OCI-LY3 (cell line): ENCODE data around the gene MX1.

Experiments
- H2AFZ ChIP-seq: fragments of 200-600, 300-600 bp; shearing (Covaris generic); 2 replicates; pipeline ENCODE4 v1.6.0; 2014; ENCODE audit warnings: antibody characterized with exemption, low read depth, low read length
- H3K27ac ChIP-seq: fragments of 200-600, 300-600 bp; sonication (generic); 2 replicates; pipeline ENCODE4 v1.5.1; 2014; ENCODE audit warnings: mild to moderate bottlenecking, low read length, moderate library complexity, mixed read lengths
- H3K27me3 ChIP-seq: fragments of 200-600, 300-600 bp; sonication (generic); 2 replicates; pipeline ENCODE4 v1.6.1; 2014; ENCODE audit warnings: low read depth, low read length, mixed read lengths
- H3K36me3 ChIP-seq: fragments of 200-600, 300-600 bp; sonication (generic); replicated peaks from 2 replicates; pipeline ENCODE3; 2014; ENCODE audit warnings: low read depth, low read length, mixed read lengths
- H3K4me1 ChIP-seq: fragments of 300-600, 200-600 bp; sonication (generic); 2 replicates; pipeline ENCODE4 v1.6.1; 2014; ENCODE audit warnings: low read length, mixed read lengths
- H3K4me2 ChIP-seq: fragments of 200-600, 300-600 bp; sonication (generic); 2 replicates; pipeline ENCODE4 v1.6.1; 2014; ENCODE audit warnings: low read length, mixed read lengths
- H3K4me3 ChIP-seq: fragments of 300-600, 200-600 bp; sonication (generic); 2 replicates; pipeline ENCODE4 v1.5.1; 2014; ENCODE audit warnings: antibody characterized with exemption, mild to moderate bottlenecking, low read length, moderate library complexity
- H3K79me2 ChIP-seq: fragments of 300-600, 200-600 bp; shearing (Covaris generic); 2 replicates; pipeline ENCODE4 v1.6.1; 2014; ENCODE audit warnings: mild to moderate bottlenecking, low read length, mixed read lengths
- H3K9ac ChIP-seq: fragments of 300-600, 200-600 bp; shearing (Covaris generic); 2 replicates; pipeline ENCODE4 v1.6.0; 2014; ENCODE audit warnings: mild to moderate bottlenecking, low read length, moderate library complexity
- H3K9me3 ChIP-seq: fragments of 200-600, 300-600 bp; shearing (Covaris generic); 2 replicates; pipeline ENCODE4 v1.6.1; 2014; ENCODE audit warnings: low read length, mixed read lengths; ENCODE audit not compliant: insufficient read depth
- H4K20me1 ChIP-seq: fragments of 200-600, 300-600 bp; sonication (generic); 2 replicates; pipeline ENCODE4 v1.6.1; 2016; ENCODE audit warnings: low read length, mixed read lengths; ENCODE audit not compliant: insufficient read depth
- EZH2phosphoT487 ChIP-seq: fragments of 200-600 bp; shearing (Covaris generic); IDR thresholded peaks from 2 replicates; pipeline ENCODE4 v1.6.1; 2018; ENCODE audit warnings: antibody characterized with exemption, mixed run types, low read depth
- TF ChIP-seq, protein P1 (sequence below): fragments of 200-600, 300-600 bp; sonication (generic); IDR thresholded peaks from 2 replicates; pipeline ENCODE4 v1.5.1; 2014; ENCODE audit warnings: antibody characterized with exemption, low read length, low read depth

MX1 gene

GRCh38 chr21:41490330-41490729 lies 64.3 kb downstream of the MX1 start:
- no peak overlapping the region for H3K4me3 ChIP-seq
- no peaks in the 10 kb centered on the region for H3K79me2 ChIP-seq
- H3K27ac ChIP-seq, result no peak overlapping the region
- no peaks in the 10 kb centered on the region for H4K20me1 ChIP-seq
- H3K9ac ChIP-seq, result no peak overlapping the region
- H3K9me3 ChIP-seq, result no peaks in the 10 kb centered on the region
- no peaks in the 10 kb centered on the region for H3K36me3 ChIP-seq
- no peaks in the 10 kb centered on the region for H3K4me1 ChIP-seq
- no peak for TF ChIP-seq EZH2phosphoT487
- TF ChIP-seq, protein P1, sequence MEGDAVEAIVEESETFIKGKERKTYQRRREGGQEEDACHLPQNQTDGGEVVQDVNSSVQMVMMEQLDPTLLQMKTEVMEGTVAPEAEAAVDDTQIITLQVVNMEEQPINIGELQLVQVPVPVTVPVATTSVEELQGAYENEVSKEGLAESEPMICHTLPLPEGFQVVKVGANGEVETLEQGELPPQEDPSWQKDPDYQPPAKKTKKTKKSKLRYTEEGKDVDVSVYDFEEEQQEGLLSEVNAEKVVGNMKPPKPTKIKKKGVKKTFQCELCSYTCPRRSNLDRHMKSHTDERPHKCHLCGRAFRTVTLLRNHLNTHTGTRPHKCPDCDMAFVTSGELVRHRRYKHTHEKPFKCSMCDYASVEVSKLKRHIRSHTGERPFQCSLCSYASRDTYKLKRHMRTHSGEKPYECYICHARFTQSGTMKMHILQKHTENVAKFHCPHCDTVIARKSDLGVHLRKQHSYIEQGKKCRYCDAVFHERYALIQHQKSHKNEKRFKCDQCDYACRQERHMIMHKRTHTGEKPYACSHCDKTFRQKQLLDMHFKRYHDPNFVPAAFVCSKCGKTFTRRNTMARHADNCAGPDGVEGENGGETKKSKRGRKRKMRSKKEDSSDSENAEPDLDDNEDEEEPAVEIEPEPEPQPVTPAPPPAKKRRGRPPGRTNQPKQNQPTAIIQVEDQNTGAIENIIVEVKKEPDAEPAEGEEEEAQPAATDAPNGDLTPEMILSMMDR, result no peak
- H3K27me3 ChIP-seq, result no peaks in the 10 kb centered on the region
- H2AFZ ChIP-seq, result no peak overlapping the region
- H3K4me2 ChIP-seq, result no peak overlapping the region

- H3K36me3 ChIP-seq, result no peaks in the 10 kb centered on the region
- no peak overlapping the region for H3K27ac ChIP-seq
- H2AFZ ChIP-seq, result no peak overlapping the region
- H3K9me3 ChIP-seq, result no peaks in the 10 kb centered on the region
- H3K4me2 ChIP-seq, result no peak overlapping the region
- H3K27me3 ChIP-seq, result no peaks in the 10 kb centered on the region
- H4K20me1 ChIP-seq, result no peaks in the 10 kb centered on the region
- no peak overlapping the region for H3K4me3 ChIP-seq
- H3K9ac ChIP-seq, result no peak overlapping the region
- H3K79me2 ChIP-seq, result no peaks in the 10 kb centered on the region
- H3K4me1 ChIP-seq, result no peaks in the 10 kb centered on the region
- TF ChIP-seq, protein P1, result no peak
- TF ChIP-seq EZH2phosphoT487, result no peak
Measured at GRCh38 chr21:41491412-41491811, 65.4 kb downstream of the MX1 start.

- TF ChIP-seq, protein P1, result no peak
- no peak for TF ChIP-seq EZH2phosphoT487
Measured at GRCh38 chr21:41494242-41494641, 68.2 kb downstream of the MX1 start.

GRCh38 chr21:41497008-41497407 lies 71.0 kb downstream of the MX1 start:
- Histone ChIP-seq H3K79me2 (no peaks in the 10 kb centered on the region), H2AFZ (no peak overlapping the region), H4K20me1 (no peaks in the 10 kb centered on the region), H3K4me3 (no peak overlapping the region), H3K36me3 (no peaks in the 10 kb centered on the region), H3K27me3 (no peaks in the 10 kb centered on the region; the same call in 1 of the 2 replicates), H3K9me3 (no peaks in the 10 kb centered on the region), H3K9ac (no peak overlapping the region), H3K27ac (no peak overlapping the region), H3K4me1 (no peaks in the 10 kb centered on the region), H3K4me2 (no peak overlapping the region)
- TF ChIP-seq, protein P1, result no peak
- no peak for TF ChIP-seq EZH2phosphoT487

More at GRCh38 chr21:41494242-41494641, 68.2 kb downstream of the MX1 start:
- Histone ChIP-seq H3K4me1 (no peaks in the 10 kb centered on the region), H3K4me2 (no peak overlapping the region), H3K9ac (no peak overlapping the region), H3K36me3 (no peaks in the 10 kb centered on the region), H3K9me3 (no peaks in the 10 kb centered on the region), H3K4me3 (no peak overlapping the region), H2AFZ (no peak overlapping the region), H3K27ac (no peak overlapping the region), H3K27me3 (no peaks in the 10 kb centered on the region), H3K79me2 (no peaks in the 10 kb centered on the region), H4K20me1 (no peaks in the 10 kb centered on the region)
